CD14-positive monocyte (primary cell): ENCODE data around the gene OSBPL2. TPM values are rescaled to one million over a fixed set of nuclear protein-coding genes. Genes with fewer than 3 reads are reported as not detected.

Experiments used
- DNase-seq, 3 donors: peaks; one replicate each; pipeline ENCODE4 v3.0.0-alpha.2; 2011 to 2022
- H2AFZ ChIP-seq: 2 replicates; pipeline ENCODE4 v1.6.0; 2012; ENCODE audit warnings: mild to moderate bottlenecking, low read depth, low read length, inconsistent platforms; ENCODE audit not compliant: insufficient read depth, poor library complexity, severe bottlenecking
- H3K27ac ChIP-seq, 2 donors: 1 replicate in 1 of 2; 2 replicates in 1 of 2; pipeline ENCODE4 v1.5.1; 2012 to 2013; ENCODE audit warnings: low read length in 2 of 2, control low read depth in 1 of 2, inconsistent platforms in 1 of 2, low read depth in 1 of 2, mild to moderate bottlenecking in 1 of 2
- H3K27me3 ChIP-seq, 2 donors: one replicate each; pipeline versions ENCODE4 v1.6.0 to v1.6.1; 2011 to 2013; ENCODE audit warnings: low read length in 2 of 2; ENCODE audit not compliant: control insufficient read depth in 2 of 2, insufficient read depth in 2 of 2
- H3K36me3 ChIP-seq, 2 donors: replicated peaks in 1 of 2; 1 replicate in 1 of 2; 2 replicates in 1 of 2; pipeline versions ENCODE4 v1.5.1 to v1.6.1; 2012 to 2013; ENCODE audit warnings: low read length in 2 of 2, control low read depth in 1 of 2, inconsistent platforms in 1 of 2, mild to moderate bottlenecking in 1 of 2; ENCODE audit not compliant: insufficient read depth in 2 of 2, control insufficient read depth in 1 of 2
- H3K4me1 ChIP-seq, 2 donors: 1 replicate in 1 of 2; 2 replicates in 1 of 2; pipeline versions ENCODE4 v1.5.1 to v1.6.1; 2012 to 2013; ENCODE audit warnings: low read length in 2 of 2, control low read depth in 1 of 2, inconsistent platforms in 1 of 2, mild to moderate bottlenecking in 1 of 2, moderate library complexity in 1 of 2; ENCODE audit not compliant: insufficient read depth in 2 of 2, control insufficient read depth in 1 of 2
- H3K4me2 ChIP-seq: replicated peaks from 2 replicates; pipeline ENCODE3; 2012; ENCODE audit warnings: low read length, moderate library complexity, mild to moderate bottlenecking; ENCODE audit not compliant: poor library complexity, severe bottlenecking; ENCODE audit errors: extremely low read depth
- H3K4me3 ChIP-seq, 3 experiments: fragments of 200-600 bp in 1 of 3; sonication (generic) in 1 of 3; replicated peaks in 1 of 3; 1 replicate in 2 of 3; 2 replicates in 1 of 3; pipeline ENCODE4 v1.5.1; 2011 to 2013; ENCODE audit warnings: low read length in 3 of 3, mild to moderate bottlenecking in 3 of 3, control low read depth in 2 of 3, low read depth in 2 of 3, inconsistent platforms in 1 of 3, moderate library complexity in 1 of 3
- H3K79me2 ChIP-seq: 2 replicates; pipeline ENCODE4 v1.6.0; 2012; ENCODE audit warnings: mild to moderate bottlenecking, control low read depth, inconsistent platforms, low read length, moderate library complexity; ENCODE audit not compliant: insufficient read depth
- H3K9ac ChIP-seq: 2 replicates; pipeline ENCODE4 v1.6.0; 2017; ENCODE audit warnings: low read length, mild to moderate bottlenecking; ENCODE audit not compliant: insufficient read depth, poor library complexity, severe bottlenecking
- H3K9me3 ChIP-seq, 2 donors: replicated peaks in 1 of 2; 1 replicate in 1 of 2; 2 replicates in 1 of 2; pipeline versions ENCODE4 v1.5.1 to v1.6.1; 2012 to 2013; ENCODE audit warnings: low read length in 2 of 2, control low read depth in 1 of 2; ENCODE audit not compliant: control insufficient read depth in 1 of 2, insufficient read depth in 1 of 2
- H4K20me1 ChIP-seq: 2 replicates; pipeline ENCODE4 v1.6.0; 2012; ENCODE audit warnings: mild to moderate bottlenecking, low read length, control low read depth, moderate library complexity; ENCODE audit not compliant: insufficient read depth
- H3K27ac Mint-ChIP-seq, 7 donors: one replicate each; pipeline ENCODE4 v1.8.0; 2020; ENCODE audit warnings: mild to moderate bottlenecking in 7 of 7, mixed read lengths in 7 of 7, moderate library complexity in 6 of 7, inconsistent platforms in 2 of 7
- H3K27me3 Mint-ChIP-seq, 3 donors: one replicate each; pipeline ENCODE4 v1.8.0; 2021 to 2022; ENCODE audit warnings: low read depth in 3 of 3, mild to moderate bottlenecking in 3 of 3, mixed read lengths in 3 of 3, moderate library complexity in 3 of 3, inconsistent platforms in 1 of 3
- H3K36me3 Mint-ChIP-seq, 2 donors: one replicate each; pipeline ENCODE4 v1.8.0; 2020; ENCODE audit warnings: mixed read lengths in 2 of 2, inconsistent platforms in 1 of 2, mild to moderate bottlenecking in 1 of 2
- H3K4me1 Mint-ChIP-seq: one replicate; pipeline ENCODE4 v1.8.0; 2020; ENCODE audit warnings: mild to moderate bottlenecking, mixed read lengths
- H3K4me3 Mint-ChIP-seq, 2 donors: one replicate each; pipeline ENCODE4 v1.8.0; 2020; ENCODE audit warnings: mild to moderate bottlenecking in 2 of 2, mixed read lengths in 2 of 2, moderate library complexity in 1 of 2
- H3K9me3 Mint-ChIP-seq, 7 donors: one replicate each; pipeline ENCODE4 v1.8.0; 2020 to 2022; ENCODE audit warnings: mixed read lengths in 7 of 7, mild to moderate bottlenecking in 6 of 7, moderate library complexity in 6 of 7, inconsistent platforms in 2 of 7
- CTCF ChIP-seq: fragments of 200-600 bp; IDR thresholded peaks from one replicate; pipeline ENCODE4 v1.8.0; 2022; ENCODE audit warnings: antibody characterized with exemption, mild to moderate bottlenecking
- WGBS: methylation state at CpG from one replicate; pipeline ENCODE4 v1.1.5; 2013; ENCODE audit warnings: missing lambda C conversion rate; ENCODE audit not compliant: insufficient coverage; 5-methylcytosine and 5-hydroxymethylcytosine counted together
- intact Hi-C, 2 donors: fragments of 100-400 bp; cut with micrococcal nuclease; formaldehyde crosslinking; loops; one replicate each; pipeline versions ENCODE4 v1.15.0 to v1.15.1; 2023
- polyA plus RNA-seq, 3 donors: library from polyadenylated mRNA; depleted of rRNA in 1 of 3; unstranded in 2 of 3; stranded (reverse) in 1 of 3; fragments of 300-500 nt in 2 of 3; fragments of >200 nt in 1 of 3; fragmentation: Illumina TruSeq in 2 of 3; gene quantifications; 1 replicate in 2 of 3; 2 replicates in 1 of 3; pipeline ENCODE4 v1.2.3, GENCODE V29; 2012 to 2021

Gene OSBPL2
- polyA plus RNA-seq, 3 donors = 12.9 to 29.1 (median 17.9) TPM

GRCh38 chr20:62335532-62335931, 97.2 kb downstream of the OSBPL2 start:
- Mint-ChIP-seq H3K4me1 (peaks cover 15% of the 10 kb centered on the region), H3K9me3 (peaks cover 0 to 1% (median 0%) of the 10 kb centered on the region in 7 donors), H3K27me3 (peaks cover 1 to 8% (median 4%) of the 10 kb centered on the region in 3 donors), H3K36me3 (no peaks in the 10 kb centered on the region), H3K4me3 (no peak overlapping the region), H3K27ac (no peak overlapping the region)
- Histone ChIP-seq H2AFZ (no peak overlapping the region), H3K9me3 (no peaks in the 10 kb centered on the region), H3K27me3 (no peaks in the 10 kb centered on the region), H3K4me1 (peaks cover 11 to 12% of the 10 kb centered on the region in 2 donors), H3K4me2 (no peak overlapping the region), H3K27ac (no peak overlapping the region), H3K9ac (no peak overlapping the region), H3K36me3 (no peaks in the 10 kb centered on the region), H4K20me1 (no peaks in the 10 kb centered on the region), H3K79me2 (no peaks in the 10 kb centered on the region), H3K4me3 (no peak overlapping the region)
- intact Hi-C loops = no loop called here
- DNase-seq = no peak
- 94% methylated on average over 5 of the region's 6 CpGs for WGBS
- no peak for TF ChIP-seq CTCF

GRCh38 chr20:62336329-62336728, 98.0 kb downstream of the OSBPL2 start:
- Histone ChIP-seq H3K9me3 (no peaks in the 10 kb centered on the region), H3K9ac (no peak overlapping the region), H2AFZ (no peak overlapping the region), H3K4me3 (no peak overlapping the region), H3K4me2 (no peak overlapping the region), H3K4me1 (peaks cover 11 to 12% of the 10 kb centered on the region in 2 donors), H3K27me3 (no peaks in the 10 kb centered on the region), H3K27ac (no peak overlapping the region), H3K79me2 (no peaks in the 10 kb centered on the region), H3K36me3 (no peaks in the 10 kb centered on the region), H4K20me1 (no peaks in the 10 kb centered on the region)
- Mint-ChIP-seq H3K27me3 (peaks cover 5 to 8% (median 7%) of the 10 kb centered on the region in 3 donors), H3K4me3 (no peak overlapping the region), H3K27ac (no peak overlapping the region), H3K36me3 (no peaks in the 10 kb centered on the region), H3K9me3 (peaks cover 0 to 7% (median 2%) of the 10 kb centered on the region in 7 donors), H3K4me1 (peaks cover 15% of the 10 kb centered on the region)
- DNase-seq = no peak
- no peak for TF ChIP-seq CTCF
- intact Hi-C loops = no loop called here
- 88% methylated on average over 6 of the region's 11 CpGs for WGBS
